ENCODE data around the gene RRBP1. TPM values are rescaled to one million over a fixed set of nuclear protein-coding genes. Genes with fewer than 3 reads are reported as not detected.

Gene RRBP1
- total and polyA plus RNA-seq, 3 donors from 2014 or later = 93.8 to 146 (median 144) TPM

DNA sequence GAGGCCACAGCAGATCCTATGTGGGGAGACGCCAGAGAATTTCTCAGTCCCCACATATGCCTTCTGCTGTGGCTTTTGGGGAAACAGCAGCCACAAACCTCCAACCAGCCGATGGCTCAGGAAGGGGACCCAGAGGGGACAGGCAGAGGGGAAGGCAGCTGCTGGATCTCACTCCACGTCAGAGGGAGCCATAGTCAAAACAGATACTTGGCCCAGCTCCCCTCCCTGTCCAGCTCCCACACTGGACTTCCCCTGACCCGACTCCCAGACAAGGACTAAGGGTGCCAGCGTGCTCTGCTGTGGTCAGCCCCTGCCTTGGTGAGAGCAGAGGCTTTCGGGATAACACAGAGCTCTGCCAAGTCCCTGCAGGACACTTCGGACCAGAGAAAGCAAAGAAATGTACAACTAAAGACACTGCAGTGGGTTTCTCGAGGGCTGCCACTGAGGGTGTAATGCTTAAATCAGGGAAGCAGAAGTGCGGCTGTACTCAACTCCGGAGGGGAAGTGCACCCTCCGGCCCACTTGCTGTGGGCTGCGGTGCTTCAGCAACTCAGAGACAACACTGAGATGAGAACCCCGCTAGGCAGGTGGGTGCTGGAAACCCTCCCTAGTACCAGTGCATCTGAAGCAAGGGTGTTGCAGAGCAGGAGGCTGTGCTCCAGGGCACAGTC, 47.2 kb downstream of the RRBP1 start:
- TF ChIP-seq, protein P1, sequence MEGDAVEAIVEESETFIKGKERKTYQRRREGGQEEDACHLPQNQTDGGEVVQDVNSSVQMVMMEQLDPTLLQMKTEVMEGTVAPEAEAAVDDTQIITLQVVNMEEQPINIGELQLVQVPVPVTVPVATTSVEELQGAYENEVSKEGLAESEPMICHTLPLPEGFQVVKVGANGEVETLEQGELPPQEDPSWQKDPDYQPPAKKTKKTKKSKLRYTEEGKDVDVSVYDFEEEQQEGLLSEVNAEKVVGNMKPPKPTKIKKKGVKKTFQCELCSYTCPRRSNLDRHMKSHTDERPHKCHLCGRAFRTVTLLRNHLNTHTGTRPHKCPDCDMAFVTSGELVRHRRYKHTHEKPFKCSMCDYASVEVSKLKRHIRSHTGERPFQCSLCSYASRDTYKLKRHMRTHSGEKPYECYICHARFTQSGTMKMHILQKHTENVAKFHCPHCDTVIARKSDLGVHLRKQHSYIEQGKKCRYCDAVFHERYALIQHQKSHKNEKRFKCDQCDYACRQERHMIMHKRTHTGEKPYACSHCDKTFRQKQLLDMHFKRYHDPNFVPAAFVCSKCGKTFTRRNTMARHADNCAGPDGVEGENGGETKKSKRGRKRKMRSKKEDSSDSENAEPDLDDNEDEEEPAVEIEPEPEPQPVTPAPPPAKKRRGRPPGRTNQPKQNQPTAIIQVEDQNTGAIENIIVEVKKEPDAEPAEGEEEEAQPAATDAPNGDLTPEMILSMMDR (IDR thresholded peaks at IDR 0.05) = no peak
- no peak for TF ChIP-seq POLR2A (IDR thresholded peaks at IDR 0.05)
- DNase-seq = peak; percentile 84

DNA sequence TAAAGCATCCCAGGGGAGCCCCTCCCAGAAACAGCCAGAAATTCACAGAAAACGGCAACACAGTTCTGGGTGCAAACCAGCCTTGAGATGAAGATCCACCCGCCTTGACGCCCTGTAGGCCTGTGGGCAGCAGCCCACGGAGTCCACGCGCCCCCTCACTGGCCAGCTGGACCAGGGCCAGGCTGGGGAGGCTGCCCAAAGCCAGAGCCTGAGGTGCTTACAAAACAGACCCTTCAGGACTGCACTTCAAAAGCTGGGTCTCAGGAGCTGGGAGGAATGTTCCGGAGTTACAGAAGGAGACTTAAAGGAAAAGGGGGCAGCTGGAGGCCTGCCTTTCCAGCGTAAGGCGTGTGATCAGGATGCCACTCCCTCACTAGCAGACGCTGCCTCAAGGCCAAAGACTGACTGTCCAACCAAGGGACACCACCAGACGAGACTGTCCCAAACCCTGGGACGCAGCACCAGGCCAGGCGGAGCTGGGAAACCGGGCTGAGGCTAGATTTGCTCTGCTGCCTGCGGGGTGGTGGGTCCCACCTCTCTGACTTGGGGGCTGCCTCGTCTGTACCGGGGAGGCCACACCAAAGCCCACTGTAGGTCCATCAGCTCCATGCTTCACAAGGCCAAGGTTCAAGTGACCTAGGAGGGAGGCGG, 48.1 kb downstream of the RRBP1 start:
- peak; percentile 76 for DNase-seq
- intact Hi-C loops (cut with DNase I; ENCODE audit: low total_unique reads) = no loop called here
- Histone ChIP-seq H3K4me3 (no peak overlapping the region), H3K27me3 (no peaks in the 10 kb centered on the region), H3K36me3 (ENCODE audit: low read depth, missing control alignments) (no peaks in the 10 kb centered on the region), H3K27ac (peak overlapping the region; percentile 56 to 71), H3K9me3 (no peaks in the 10 kb centered on the region), H3K4me1 (peaks cover 43% of the 10 kb centered on the region)
- no peak for TF ChIP-seq POLR2A (IDR thresholded peaks at IDR 0.05)
- TF ChIP-seq, protein P1 (IDR thresholded peaks at IDR 0.05) = no peak
- 65 to 68% methylated on average over 12 to 18 of the region's 18 CpGs for WGBS, 2 donors

More for the DNA sequence above, 47.2 kb downstream of the RRBP1 start:
- Histone ChIP-seq H3K9me3 (no peaks in the 10 kb centered on the region), H3K27me3 (no peaks in the 10 kb centered on the region), H3K27ac (peak overlapping the region; percentile 56 to 71), H3K36me3 (ENCODE audit: low read depth, missing control alignments) (no peaks in the 10 kb centered on the region), H3K4me3 (no peak overlapping the region), H3K4me1 (peaks cover 43% of the 10 kb centered on the region)
- intact Hi-C loops (cut with DNase I; ENCODE audit: low total_unique reads) = no loop called here
- WGBS, 2 donors = 23 to 36% methylated on average over 8 to 13 of the region's 13 CpGs

DNA sequence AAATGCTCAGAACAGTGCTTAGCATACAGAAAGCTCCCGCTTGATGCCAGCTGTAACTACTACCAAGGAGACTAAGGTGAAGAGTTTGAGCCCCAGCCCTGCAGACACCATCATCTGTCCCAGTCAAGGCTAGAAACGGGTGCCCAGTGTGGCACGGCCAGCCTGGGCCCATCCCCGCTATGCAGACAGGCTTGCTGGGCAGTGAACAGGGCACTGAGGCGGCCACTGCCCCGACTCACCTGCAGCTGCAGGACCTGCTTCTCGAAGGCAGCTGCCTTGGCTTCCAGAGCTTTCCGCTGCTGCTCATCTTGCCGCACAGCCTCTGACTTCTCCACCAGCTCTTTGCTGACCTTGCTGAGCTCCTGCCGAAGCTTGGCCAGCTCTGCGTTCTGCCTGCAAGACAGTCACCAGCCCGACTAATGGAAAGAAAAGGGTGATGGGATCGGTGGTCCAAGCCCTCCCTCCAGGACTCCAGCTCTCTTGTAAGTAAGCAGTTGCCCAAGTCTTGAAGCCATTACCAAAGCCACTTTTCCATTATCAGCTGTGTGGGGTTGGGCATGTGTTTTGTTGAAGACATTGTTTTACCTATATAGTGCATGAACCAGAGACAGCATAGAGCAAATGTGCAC, 48.7 kb downstream of the RRBP1 start:
- Histone ChIP-seq H3K36me3 (ENCODE audit: low read depth, missing control alignments) (no peaks in the 10 kb centered on the region), H3K27me3 (no peaks in the 10 kb centered on the region), H3K9me3 (no peaks in the 10 kb centered on the region), H3K27ac (no peak overlapping the region), H3K4me1 (peaks cover 43% of the 10 kb centered on the region), H3K4me3 (no peak overlapping the region)
- no peak for DNase-seq
- TF ChIP-seq POLR2A (IDR thresholded peaks at IDR 0.05) = no peak
- TF ChIP-seq, protein P1 (IDR thresholded peaks at IDR 0.05) = no peak
- 82 to 87% methylated on average over 7 to 13 of the region's 13 CpGs for WGBS, 2 donors
- intact Hi-C loops (cut with DNase I; ENCODE audit: low total_unique reads) = no loop called here

DNA sequence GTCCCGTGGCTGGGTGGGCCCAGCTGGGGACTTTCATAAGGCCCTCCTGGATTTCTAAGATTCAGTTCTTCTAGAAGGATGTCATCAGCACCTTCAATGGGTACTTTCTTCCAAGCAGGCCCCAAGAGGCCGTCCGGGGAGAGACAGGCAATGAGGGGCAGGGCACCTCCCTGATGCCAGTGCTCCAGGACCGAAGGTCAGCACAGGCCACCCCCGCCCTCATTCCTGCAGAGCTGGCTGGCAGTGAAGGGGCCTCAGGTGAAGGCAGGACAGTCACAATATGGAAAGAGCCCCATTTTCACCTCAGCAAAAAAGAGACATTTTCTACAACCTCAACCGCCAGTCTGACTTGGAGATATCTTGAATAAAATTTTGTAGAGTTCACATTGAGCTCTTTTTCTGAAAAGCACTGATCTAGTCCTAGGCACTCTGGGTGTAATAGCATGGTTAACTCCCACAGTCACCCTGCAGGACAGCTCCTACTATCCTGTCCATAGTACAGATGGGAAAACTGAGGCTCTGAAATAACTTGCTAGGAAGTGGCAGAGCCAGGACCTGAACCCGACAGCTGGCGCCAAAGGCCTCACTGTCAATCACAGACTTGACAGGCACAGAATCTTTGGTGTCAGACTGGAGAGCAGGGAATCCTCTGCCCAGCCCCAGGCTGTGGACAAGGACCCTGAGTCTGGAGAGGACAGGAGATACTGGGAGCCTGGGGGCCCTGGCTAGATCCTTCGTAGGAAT, 50.3 kb downstream of the RRBP1 start:
- 91 to 92% methylated on average over 7 to 9 of the region's 9 CpGs for WGBS, 2 donors
- no peaks in the 10 kb centered on the region for H3K27me3 ChIP-seq
- H3K9me3 ChIP-seq = no peaks in the 10 kb centered on the region
- no peak overlapping the region for H3K27ac ChIP-seq
- TF ChIP-seq, protein P1 (IDR thresholded peaks at IDR 0.05) = no peak
- TF ChIP-seq POLR2A (IDR thresholded peaks at IDR 0.05) = no peak
- H3K4me3 ChIP-seq = no peak overlapping the region
- peaks cover 32% of the 10 kb centered on the region for H3K4me1 ChIP-seq
- no peak for DNase-seq
- intact Hi-C loops (cut with DNase I; ENCODE audit: low total_unique reads) = no loop called here
- H3K36me3 ChIP-seq (ENCODE audit: low read depth, missing control alignments) = no peaks in the 10 kb centered on the region
